ENCODE results near the gene SLC8A2.
"Not testable (repeated sequence)": the region's sequence is repeated elsewhere in the genome, so short reads cannot be mapped to it uniquely, and the experiment has no call there.

SLC8A2 gene

DNA sequence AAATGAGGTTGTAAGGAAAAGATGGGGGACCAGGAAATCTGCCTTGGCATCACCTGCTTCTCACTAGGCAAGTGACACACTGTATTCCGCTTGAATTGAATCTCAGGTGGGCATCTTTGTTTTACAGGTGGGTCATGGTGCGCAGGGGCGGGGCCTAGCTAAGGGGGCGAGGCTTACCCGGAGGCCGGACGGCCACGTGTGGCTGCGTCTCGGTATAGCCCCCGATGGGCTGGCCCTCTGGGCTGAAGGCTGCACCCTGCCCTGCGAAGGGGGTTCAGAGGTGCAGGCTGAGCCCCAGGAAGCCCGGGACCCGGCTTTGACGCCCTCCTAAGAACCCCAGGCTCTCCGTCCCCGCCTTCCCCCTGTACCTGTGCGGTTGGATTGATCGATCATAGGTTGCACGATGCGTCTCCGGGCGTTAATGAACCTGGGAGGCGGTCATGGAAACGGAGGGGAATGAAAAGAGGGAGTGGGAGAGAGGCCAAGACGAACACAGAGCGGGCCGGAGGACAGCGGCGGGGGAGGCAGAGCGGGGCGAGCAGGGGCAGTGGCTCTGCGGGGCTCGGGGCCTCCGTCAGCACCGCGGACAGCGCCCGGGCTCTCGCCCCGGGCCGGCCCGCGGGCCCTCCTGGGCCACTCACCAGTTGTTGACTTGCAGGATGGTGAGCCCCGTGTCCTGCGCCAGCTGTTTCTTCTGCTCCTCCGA is 64.8 kb downstream of the SLC8A2 start:
- no peak for DNase-seq

GRCh38 chr19:47405854-47406417 is 65.8 kb downstream of the SLC8A2 start:
- no peak for DNase-seq

GRCh38 chr19:47405197-47405550 is 66.5 kb downstream of the SLC8A2 start:
- DNase-seq: no peak

DNA sequence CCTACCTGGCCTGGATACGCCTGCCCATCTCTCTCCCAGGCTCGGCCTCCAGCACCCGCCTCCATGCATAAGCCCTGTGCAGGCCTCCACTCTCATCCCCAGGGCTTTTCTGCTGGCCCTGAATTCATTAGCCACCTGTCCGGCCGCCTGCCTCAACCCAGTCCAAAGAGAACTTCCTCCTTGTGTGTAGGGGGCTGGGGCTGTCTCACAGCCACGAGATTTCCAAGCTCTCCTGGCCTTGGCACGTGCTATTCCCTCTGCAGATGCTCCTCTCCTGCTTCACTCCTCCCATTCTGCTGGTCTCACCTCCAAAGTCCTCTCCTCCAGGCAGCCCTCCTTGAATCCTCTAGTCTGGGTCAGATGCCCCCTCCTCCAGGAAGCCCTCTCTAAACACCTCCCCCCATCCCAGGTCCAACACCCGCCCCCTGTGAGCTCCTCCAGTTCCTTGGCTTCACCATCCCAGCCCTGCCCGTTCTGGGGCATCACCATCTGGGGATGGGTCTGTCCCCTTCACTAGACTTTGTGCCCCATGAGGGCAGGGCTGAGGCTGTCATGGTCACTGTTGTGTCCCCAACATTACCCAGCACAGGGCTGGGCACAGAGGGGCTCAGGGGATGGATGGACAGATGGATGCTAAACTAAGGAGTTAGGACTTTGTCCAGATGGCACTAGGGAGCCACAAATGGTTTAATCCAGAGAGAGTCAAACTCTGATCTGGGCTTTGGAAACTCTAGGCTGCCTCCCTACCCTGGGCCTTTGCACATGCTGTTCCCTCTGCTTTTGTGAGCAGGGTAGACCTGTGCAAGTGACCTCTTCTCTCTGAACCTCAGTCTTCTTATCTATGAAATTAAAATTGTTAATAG is 67.1 kb downstream of the SLC8A2 start:
- no peak for DNase-seq

DNA sequence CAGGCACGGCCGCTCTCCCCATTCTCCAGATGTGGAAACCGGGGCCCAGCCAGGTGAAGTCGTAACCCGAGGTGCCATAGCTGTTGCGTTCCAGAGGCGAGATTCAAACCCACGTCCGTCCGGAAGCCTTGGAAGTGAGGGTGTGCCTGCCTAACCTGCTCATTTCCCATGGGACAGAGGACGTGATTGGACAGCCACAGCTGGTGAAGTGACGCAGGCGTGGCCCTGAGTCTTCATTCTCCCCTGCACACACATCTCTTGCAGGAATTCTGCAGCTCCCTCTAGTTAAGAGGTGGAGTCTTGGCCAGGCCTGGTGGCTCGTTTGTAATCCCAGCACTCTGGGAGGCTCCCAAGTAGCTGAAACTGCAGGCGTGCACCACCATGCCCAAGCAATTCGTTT is 69.2 kb downstream of the SLC8A2 start:
- no peak for DNase-seq

DNA sequence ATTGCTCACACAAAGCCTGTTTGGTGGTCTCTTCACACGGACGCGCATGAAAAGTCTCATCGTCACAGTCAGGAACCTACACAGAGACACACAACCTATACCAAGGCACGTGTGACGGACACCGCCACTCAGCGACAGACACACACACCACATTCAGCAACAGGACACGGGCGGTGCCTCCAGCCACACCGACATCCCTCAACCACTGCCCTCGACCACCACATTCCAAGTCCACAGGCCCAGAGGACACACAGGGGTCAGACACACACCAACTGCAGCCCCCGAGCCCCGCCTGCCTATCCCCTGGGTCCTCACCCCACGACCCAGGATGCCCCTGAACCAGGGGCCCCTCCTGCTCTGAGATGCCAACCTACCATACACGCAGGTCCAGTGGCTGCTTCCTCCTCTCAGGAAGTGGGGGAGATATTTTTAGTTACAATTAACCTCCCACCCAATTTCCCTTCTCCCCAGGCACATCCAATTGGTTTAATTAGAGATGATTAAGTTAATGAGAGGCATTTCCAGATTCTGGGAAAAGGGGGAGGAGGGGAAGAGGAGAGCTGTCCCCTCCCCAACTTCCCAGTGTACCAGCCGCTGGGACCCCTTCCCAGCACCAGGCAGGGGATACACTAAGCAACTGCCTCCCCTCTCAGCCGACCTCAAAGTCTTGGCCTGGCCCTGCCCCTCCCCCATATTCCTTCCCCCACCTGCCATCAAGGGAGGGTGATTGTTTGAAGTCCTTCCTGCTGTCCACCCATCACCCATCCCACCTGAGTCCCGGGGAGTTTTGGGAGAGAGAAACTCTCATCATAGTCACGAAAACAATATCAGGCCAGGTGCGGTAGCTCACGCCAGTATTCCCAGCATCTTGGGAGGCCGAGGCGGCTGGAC is 72.7 kb downstream of the SLC8A2 start:
- DNase-seq: no peak

DNA sequence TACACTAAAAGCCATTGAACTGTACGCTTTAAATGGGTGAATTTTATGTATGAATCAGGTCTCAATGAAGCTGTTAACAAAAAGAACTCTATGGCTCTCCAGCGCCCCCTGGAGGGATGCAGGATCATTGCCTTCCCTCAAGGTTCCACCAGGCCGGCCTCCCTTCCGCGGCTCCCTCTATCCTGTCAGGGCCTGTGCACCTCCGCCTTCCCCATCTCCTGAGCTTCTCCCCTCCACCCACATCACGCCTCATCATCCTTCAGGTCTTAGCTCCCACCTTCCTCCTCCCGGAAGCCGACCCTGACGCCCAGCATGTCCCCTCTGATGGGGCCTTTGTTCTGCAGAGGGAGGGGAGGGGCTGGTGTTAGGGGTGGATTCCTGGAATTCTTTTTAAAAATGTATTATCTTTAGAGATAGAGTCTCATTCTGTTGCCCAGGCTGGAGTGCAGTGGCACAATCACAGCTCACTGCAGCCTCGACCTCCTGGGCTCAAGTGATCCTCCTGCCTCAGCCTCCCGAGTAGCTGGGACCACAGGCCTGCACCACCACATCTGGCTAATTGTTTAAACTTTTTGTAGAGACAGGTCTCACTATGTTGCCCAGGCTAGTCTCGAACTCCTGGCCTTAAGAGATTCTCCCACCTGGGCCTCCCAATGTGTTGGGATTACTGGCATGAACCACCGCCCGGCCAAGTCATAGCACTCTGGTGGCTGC is 80.0 kb downstream of the SLC8A2 start:
- peak; percentile 32 to 39 for DNase-seq

GRCh38 chr19:47390533-47391488 is 80.9 kb downstream of the SLC8A2 start:
- DNase-seq: no peak

GRCh38 chr19:47389150-47389556 is 82.5 kb downstream of the SLC8A2 start:
- DNase-seq: no peak

DNA sequence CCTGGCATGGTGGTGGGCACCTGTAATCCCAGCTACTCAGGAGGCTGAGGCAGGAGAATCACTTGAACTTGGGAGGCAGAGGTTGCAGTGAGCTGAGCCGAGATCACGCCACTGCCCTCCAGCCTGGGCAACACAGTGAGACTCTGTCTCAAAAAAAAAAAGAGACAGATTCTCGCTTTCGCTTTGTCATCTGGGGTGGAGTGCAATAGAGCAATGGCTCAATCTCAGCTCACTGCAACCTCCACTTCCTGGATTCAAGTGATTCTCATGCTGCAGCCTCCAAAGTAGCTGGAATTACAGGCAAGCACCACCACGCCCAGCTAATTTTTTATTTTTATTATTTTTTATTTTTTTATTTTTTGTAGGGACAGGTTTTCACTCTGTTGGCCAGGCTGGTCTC is 83.0 kb downstream of the SLC8A2 start:
- DNase-seq: not testable (repeated sequence)

DNA sequence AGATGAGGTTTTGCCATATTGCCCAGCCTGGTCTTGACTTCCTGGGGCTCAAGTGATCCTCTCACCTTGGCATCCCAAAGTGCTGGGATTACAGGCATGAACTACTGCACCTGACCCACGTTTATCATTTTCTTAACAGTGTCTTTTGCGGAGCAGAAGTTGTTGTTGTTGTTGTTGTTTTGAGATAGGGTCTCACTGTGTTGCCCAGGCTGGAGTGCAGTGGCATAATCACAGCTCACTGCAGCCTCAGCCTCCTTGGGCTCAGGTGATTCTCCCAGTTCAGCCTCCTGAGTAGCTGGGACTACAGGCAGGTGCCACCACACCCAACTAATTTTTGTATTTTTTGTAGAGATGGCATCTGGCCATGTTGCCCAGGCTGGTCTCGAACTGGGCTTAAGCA is 84.1 kb downstream of the SLC8A2 start:
- not testable (repeated sequence) for DNase-seq

GRCh38 chr19:47386582-47386981 is 85.1 kb downstream of the SLC8A2 start:
- not testable (repeated sequence) for DNase-seq

- DNase-seq: not testable (repeated sequence)
These were observed 87.2 kb downstream of the SLC8A2 start for GRCh38 chr19:47384533-47384932.

DNA sequence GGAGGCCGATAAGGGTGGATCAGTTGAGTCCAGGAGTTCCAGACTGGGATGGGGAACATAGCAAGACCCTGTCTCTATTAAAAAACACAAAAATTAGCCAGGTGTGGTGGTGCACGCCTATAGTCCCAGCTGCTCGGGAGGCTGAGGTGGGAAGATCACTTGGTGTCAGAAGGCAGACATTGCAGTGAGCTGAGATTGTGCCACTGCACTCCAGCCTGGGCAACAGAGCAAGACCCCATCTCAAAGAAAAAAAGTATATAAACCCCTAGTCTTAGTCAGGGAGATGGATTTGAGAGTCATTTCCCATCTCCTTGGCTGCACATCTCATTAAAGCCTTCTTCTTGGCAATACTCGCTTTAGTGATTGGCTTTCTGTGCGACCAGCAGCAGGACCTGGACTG is 87.8 kb downstream of the SLC8A2 start:
- DNase-seq: not testable (repeated sequence)

DNA sequence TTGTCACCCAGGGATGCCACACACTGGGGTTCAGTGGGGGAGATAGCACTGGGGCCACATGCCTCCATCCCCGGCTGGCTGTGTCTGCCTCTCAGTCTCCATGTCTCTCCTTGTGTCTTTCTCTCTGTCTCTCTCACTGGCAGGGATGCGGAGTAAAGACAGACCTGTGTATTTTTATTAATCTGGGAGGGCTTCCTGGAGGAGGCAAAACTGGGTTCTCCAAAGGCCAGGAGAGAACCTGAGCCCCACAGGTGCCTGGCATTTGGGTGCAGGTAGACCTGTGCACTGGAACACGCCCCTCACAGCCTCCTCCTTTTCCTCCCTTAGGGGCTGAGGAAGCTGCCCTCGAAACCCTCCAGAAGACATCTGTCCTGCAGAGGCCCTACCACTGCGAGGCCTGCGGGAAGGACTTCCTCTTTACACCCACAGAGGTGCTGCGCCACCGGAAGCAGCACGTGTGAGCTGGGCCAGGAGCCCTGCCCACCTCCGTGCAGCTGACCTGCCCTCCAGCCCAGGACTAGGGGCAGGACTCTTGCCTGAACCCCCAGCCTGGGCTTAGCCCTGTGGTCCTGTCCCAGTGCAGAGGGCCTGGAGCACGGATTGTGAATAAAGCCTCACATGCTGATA is 89.9 kb downstream of the SLC8A2 start:
- DNase-seq: no peak

- no peak for DNase-seq
These were observed 90.6 kb downstream of the SLC8A2 start for GRCh38 chr19:47381121-47381520.

- DNase-seq: no peak
These were observed 91.1 kb downstream of the SLC8A2 start for GRCh38 chr19:47380559-47380958.

- no peak for DNase-seq
These were observed 92.2 kb downstream of the SLC8A2 start for GRCh38 chr19:47379381-47379938.

GRCh38 chr19:47378246-47378645 is 93.4 kb downstream of the SLC8A2 start:
- no peak for DNase-seq

All from NCI-H187 (cell line).